HFFc6 (cell line): ENCODE measurements around the gene TMEM19. TPM values are rescaled to one million over a fixed set of nuclear protein-coding genes. Genes with fewer than 3 reads are reported as not detected.

ENCODE experiments used
- DNase-seq: peaks from one replicate; pipeline ENCODE4 v3.0.0-alpha.2; 2018
- H3K27ac Mint-ChIP-seq: 2 replicates; pipeline ENCODE4 v1.8.0; 2020; ENCODE audit warnings: mild to moderate bottlenecking, mixed read lengths
- H3K27me3 Mint-ChIP-seq: 2 replicates; pipeline ENCODE4 v1.8.0; 2021; ENCODE audit warnings: mild to moderate bottlenecking, moderate library complexity, mixed read lengths; ENCODE audit not compliant: insufficient read depth
- H3K36me3 Mint-ChIP-seq: 2 replicates; pipeline ENCODE4 v1.8.0; 2021; ENCODE audit warnings: low read depth, mixed read lengths
- H3K4me1 Mint-ChIP-seq: 2 replicates; pipeline ENCODE4 v1.8.0; 2020; ENCODE audit warnings: low read depth, mixed read lengths
- H3K4me3 Mint-ChIP-seq: 2 replicates; pipeline ENCODE4 v1.8.0; 2020; ENCODE audit warnings: mild to moderate bottlenecking, moderate library complexity, mixed read lengths
- H3K9me3 Mint-ChIP-seq: 2 replicates; pipeline ENCODE4 v1.8.0; 2020; ENCODE audit warnings: mild to moderate bottlenecking, mixed read lengths
- CTCF ChIP-seq: fragments of 200-600 bp; sonication (generic); IDR thresholded peaks from 2 replicates; pipeline ENCODE4 v1.5.0; 2021; ENCODE audit warnings: antibody characterized with exemption, mild to moderate bottlenecking
- total RNA-seq, 6 experiments: library from RNA; stranded (reverse); fragmentation: NEBNext Ultra II Directional; extraction: Animal tissue kit (Norgen Biotek cat#: 25700); gene quantifications; 2 replicates in 1 of 6; 3 replicates in 5 of 6; pipeline ENCODE4 v1.2.3, GENCODE V29; 2021

The TMEM19 gene
- total RNA-seq, 6 experiments from 2014 or later: 24.0 to 41.6 (median 33.9) TPM

GRCh38 chr12:71641390-71641789 lies 44.5 kb upstream of the TMEM19 start:
- DNase-seq: no peak
- H3K4me3 Mint-ChIP-seq: no peak overlapping the region
- peaks cover 16% of the 10 kb centered on the region; the same call in 1 of the 2 replicates for H3K4me1 Mint-ChIP-seq
- H3K36me3 Mint-ChIP-seq: peaks cover 25% of the 10 kb centered on the region
- H3K27ac Mint-ChIP-seq: peak overlapping the region; percentile 56
- H3K9me3 Mint-ChIP-seq: no peaks in the 10 kb centered on the region
- no peaks in the 10 kb centered on the region; the same call in 1 of the 2 replicates for H3K27me3 Mint-ChIP-seq
- no peak for TF ChIP-seq CTCF

GRCh38 chr12:71642264-71642663 lies 43.6 kb upstream of the TMEM19 start:
- no peak for TF ChIP-seq CTCF
- Mint-ChIP-seq H3K27me3 (no peaks in the 10 kb centered on the region; the same call in 1 of the 2 replicates), H3K36me3 (peaks cover 27% of the 10 kb centered on the region), H3K4me3 (no peak overlapping the region), H3K4me1 (peaks cover 16% of the 10 kb centered on the region; the same call in 1 of the 2 replicates), H3K9me3 (no peaks in the 10 kb centered on the region), H3K27ac (peak overlapping the region; percentile 51)
- DNase-seq: no peak

- no peak for TF ChIP-seq CTCF
- H3K9me3 Mint-ChIP-seq: no peaks in the 10 kb centered on the region
- H3K4me1 Mint-ChIP-seq: peaks cover 22% of the 10 kb centered on the region
- H3K27me3 Mint-ChIP-seq: no peaks in the 10 kb centered on the region
- H3K4me3 Mint-ChIP-seq: no peak overlapping the region
- DNase-seq: no peak
- peak overlapping the region; percentile 8; the same call in 1 of the 2 replicates for H3K27ac Mint-ChIP-seq
- H3K36me3 Mint-ChIP-seq: peaks cover 33% of the 10 kb centered on the region
Measured at GRCh38 chr12:71645268-71645667, 40.6 kb upstream of the TMEM19 start.

- Mint-ChIP-seq H3K4me3 (no peak overlapping the region), H3K27me3 (no peaks in the 10 kb centered on the region), H3K27ac (peak overlapping the region; percentile 45), H3K36me3 (peaks cover 39% of the 10 kb centered on the region), H3K9me3 (no peaks in the 10 kb centered on the region), H3K4me1 (peaks cover 18% of the 10 kb centered on the region)
- TF ChIP-seq CTCF: no peak
- no peak for DNase-seq
Measured at GRCh38 chr12:71646512-71646911, 39.4 kb upstream of the TMEM19 start.

- H3K27me3 Mint-ChIP-seq: no peaks in the 10 kb centered on the region
- peaks cover 6% of the 10 kb centered on the region for H3K4me1 Mint-ChIP-seq
- DNase-seq: no peak
- H3K27ac Mint-ChIP-seq: peak overlapping the region; percentile 14; the same call in 1 of the 2 replicates
- peaks cover 32% of the 10 kb centered on the region for H3K36me3 Mint-ChIP-seq
- H3K4me3 Mint-ChIP-seq: no peak overlapping the region
- H3K9me3 Mint-ChIP-seq: no peaks in the 10 kb centered on the region
- TF ChIP-seq CTCF: no peak
Measured at GRCh38 chr12:71648537-71648936, 37.3 kb upstream of the TMEM19 start.

- TF ChIP-seq CTCF: no peak
- H3K27me3 Mint-ChIP-seq: no peaks in the 10 kb centered on the region
Measured at GRCh38 chr12:71649401-71649800, 36.5 kb upstream of the TMEM19 start.

More at GRCh38 chr12:71649401-71649800, 36.5 kb upstream of the TMEM19 start:
- peaks cover 9% of the 10 kb centered on the region for H3K4me1 Mint-ChIP-seq
- DNase-seq: no peak
- H3K4me3 Mint-ChIP-seq: no peak overlapping the region
- peaks cover 28% of the 10 kb centered on the region for H3K36me3 Mint-ChIP-seq
- H3K9me3 Mint-ChIP-seq: no peaks in the 10 kb centered on the region
- no peak overlapping the region for H3K27ac Mint-ChIP-seq
